ENCODE results near the gene ROBO1. TPM values are rescaled to one million over a fixed set of nuclear protein-coding genes. Genes with fewer than 3 reads are reported as not detected.

Gene ROBO1
- total and polyA plus RNA-seq, 2 donors = 13.3 to 33.9 TPM

DNA sequence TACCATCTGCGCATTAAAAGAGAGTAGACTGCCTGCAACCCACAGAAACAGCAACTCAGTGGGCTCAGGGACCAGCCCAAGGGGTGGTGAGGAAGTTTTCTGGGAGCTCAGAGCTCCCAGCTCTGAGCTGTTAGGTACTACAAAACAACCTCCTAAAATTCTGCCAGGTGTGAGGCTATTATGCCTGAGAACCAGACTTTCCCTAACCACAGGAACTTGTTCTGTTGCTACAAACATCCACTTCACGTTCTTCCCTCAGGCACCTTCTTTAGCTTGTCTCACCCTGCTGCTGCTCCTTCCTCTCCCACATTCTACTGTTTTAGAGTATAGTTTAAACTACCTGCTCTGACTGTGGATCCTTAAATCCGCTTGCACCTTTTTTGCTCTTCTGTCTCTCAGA, 399.4 kb downstream of the ROBO1 start:
- DNase-seq (ENCODE audit: low read depth in 6 of 9, low spot score in 9 of 9) = no peak
- no peaks in the 10 kb centered on the region for H3K27me3 ChIP-seq (ENCODE audit: control insufficient read depth in 2 of 2, insufficient read depth in 1 of 2, low read length in 1 of 2)
- no peaks in the 10 kb centered on the region for H3K36me3 ChIP-seq (ENCODE audit: control insufficient read depth in 2 of 2, insufficient read depth in 2 of 2, low read length in 1 of 2)
- no peak overlapping the region for H3K4me3 ChIP-seq (ENCODE audit: low read length in 2 of 2)
- 64% methylated on average over 3 of the region's 3 CpGs for WGBS
- H3K9me3 ChIP-seq (ENCODE audit: control insufficient read depth in 2 of 2, insufficient read depth in 1 of 2, low read length in 1 of 2) = no peaks in the 10 kb centered on the region
- H3K27ac ChIP-seq (ENCODE audit: low read depth in 1 of 2, low read length in 1 of 2) = no peak overlapping the region
- H3K4me1 ChIP-seq (ENCODE audit: control insufficient read depth in 2 of 2, insufficient read depth in 2 of 2, low read length in 2 of 2) = no peaks in the 10 kb centered on the region

DNA sequence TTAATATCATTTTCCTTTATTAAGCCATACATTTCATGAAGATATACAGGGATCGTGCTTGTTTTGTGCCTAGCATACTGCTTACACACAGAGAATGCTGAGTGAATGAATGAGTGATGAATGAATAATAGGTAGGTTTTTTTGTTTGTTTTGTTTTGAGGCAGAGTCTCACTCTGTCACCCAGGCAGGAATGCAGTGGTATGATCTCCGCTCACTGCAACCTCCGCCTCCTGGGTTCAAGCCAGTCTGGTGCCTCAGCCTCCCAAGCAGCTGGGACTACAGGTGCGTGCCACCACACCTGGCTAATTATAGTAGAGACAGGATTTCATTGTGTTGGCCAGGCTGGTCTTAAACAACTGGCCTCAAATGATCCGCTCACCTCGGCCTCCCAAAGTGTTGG, 400.0 kb downstream of the ROBO1 start:
- H3K27ac ChIP-seq (ENCODE audit: low read depth in 1 of 2, low read length in 1 of 2) = no peak overlapping the region
- H3K9me3 ChIP-seq (ENCODE audit: control insufficient read depth in 2 of 2, insufficient read depth in 1 of 2, low read length in 1 of 2) = no peaks in the 10 kb centered on the region
- no peaks in the 10 kb centered on the region for H3K36me3 ChIP-seq (ENCODE audit: control insufficient read depth in 2 of 2, insufficient read depth in 2 of 2, low read length in 1 of 2)
- H3K4me3 ChIP-seq (ENCODE audit: low read length in 2 of 2) = no peak overlapping the region
- DNase-seq (ENCODE audit: low read depth in 6 of 9, low spot score in 9 of 9) = no peak
- no peaks in the 10 kb centered on the region for H3K4me1 ChIP-seq (ENCODE audit: control insufficient read depth in 2 of 2, insufficient read depth in 2 of 2, low read length in 2 of 2)
- H3K27me3 ChIP-seq (ENCODE audit: control insufficient read depth in 2 of 2, insufficient read depth in 1 of 2, low read length in 1 of 2) = no peaks in the 10 kb centered on the region
- WGBS = 96% methylated on average over 6 of the region's 6 CpGs

DNA sequence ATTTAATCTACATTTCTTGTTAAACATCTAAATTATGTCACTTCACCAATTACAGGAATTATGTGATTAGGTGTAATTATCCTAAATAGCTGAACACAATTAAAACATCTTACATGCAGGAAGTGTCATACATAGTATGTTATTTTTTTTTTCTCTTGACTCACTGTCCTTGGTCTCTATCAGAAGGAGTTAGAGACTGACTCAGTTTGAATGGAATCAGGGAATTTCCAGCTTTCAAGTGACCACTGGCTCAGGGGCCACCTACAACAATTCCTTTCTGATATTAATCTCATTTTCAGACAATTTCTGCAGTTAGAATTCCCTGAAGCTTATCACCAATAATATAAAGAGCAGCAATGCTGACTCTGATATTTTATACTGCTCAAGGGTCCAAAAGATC, 400.7 kb downstream of the ROBO1 start:
- Histone ChIP-seq H3K4me1 (ENCODE audit: control insufficient read depth in 2 of 2, insufficient read depth in 2 of 2, low read length in 2 of 2) (no peaks in the 10 kb centered on the region), H3K9me3 (ENCODE audit: control insufficient read depth in 2 of 2, insufficient read depth in 1 of 2, low read length in 1 of 2) (no peaks in the 10 kb centered on the region), H3K4me3 (ENCODE audit: low read length in 2 of 2) (no peak overlapping the region), H3K27ac (ENCODE audit: low read depth in 1 of 2, low read length in 1 of 2) (no peak overlapping the region), H3K27me3 (ENCODE audit: control insufficient read depth in 2 of 2, insufficient read depth in 1 of 2, low read length in 1 of 2) (no peaks in the 10 kb centered on the region), H3K36me3 (ENCODE audit: control insufficient read depth in 2 of 2, insufficient read depth in 2 of 2, low read length in 1 of 2) (no peaks in the 10 kb centered on the region)
- DNase-seq (ENCODE audit: low read depth in 6 of 9, low spot score in 9 of 9) = no peak

DNA sequence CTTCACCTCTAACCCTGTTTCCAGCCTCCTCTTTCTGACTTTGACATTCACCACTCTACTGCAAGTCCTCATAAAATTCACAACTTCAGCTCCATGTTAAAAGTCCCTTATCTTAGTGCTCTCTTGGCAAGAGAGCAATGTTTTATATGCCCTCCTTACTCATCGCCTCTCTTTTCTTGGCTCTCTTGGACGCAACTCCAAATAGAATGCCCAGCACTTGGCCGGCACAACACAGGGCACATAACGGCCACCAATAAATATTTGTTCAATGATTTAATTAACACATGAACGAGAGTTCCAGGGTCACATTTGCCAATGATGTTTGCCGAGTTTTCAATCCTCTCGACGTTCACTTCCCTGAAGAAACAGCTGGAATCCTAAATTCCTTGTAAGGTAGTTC, 401.4 kb downstream of the ROBO1 start:
- H3K27ac ChIP-seq (ENCODE audit: low read depth in 1 of 2, low read length in 1 of 2) = no peak overlapping the region
- no peak overlapping the region for H3K4me3 ChIP-seq (ENCODE audit: low read length in 2 of 2)
- H3K27me3 ChIP-seq (ENCODE audit: control insufficient read depth in 2 of 2, insufficient read depth in 1 of 2, low read length in 1 of 2) = no peaks in the 10 kb centered on the region
- no peaks in the 10 kb centered on the region for H3K36me3 ChIP-seq (ENCODE audit: control insufficient read depth in 2 of 2, insufficient read depth in 2 of 2, low read length in 1 of 2)
- no peaks in the 10 kb centered on the region for H3K4me1 ChIP-seq (ENCODE audit: control insufficient read depth in 2 of 2, insufficient read depth in 2 of 2, low read length in 2 of 2)
- WGBS = 92% methylated on average over 8 of the region's 8 CpGs
- H3K9me3 ChIP-seq (ENCODE audit: control insufficient read depth in 2 of 2, insufficient read depth in 1 of 2, low read length in 1 of 2) = no peaks in the 10 kb centered on the region
- DNase-seq (ENCODE audit: low read depth in 6 of 9, low spot score in 9 of 9) = no peak

DNA sequence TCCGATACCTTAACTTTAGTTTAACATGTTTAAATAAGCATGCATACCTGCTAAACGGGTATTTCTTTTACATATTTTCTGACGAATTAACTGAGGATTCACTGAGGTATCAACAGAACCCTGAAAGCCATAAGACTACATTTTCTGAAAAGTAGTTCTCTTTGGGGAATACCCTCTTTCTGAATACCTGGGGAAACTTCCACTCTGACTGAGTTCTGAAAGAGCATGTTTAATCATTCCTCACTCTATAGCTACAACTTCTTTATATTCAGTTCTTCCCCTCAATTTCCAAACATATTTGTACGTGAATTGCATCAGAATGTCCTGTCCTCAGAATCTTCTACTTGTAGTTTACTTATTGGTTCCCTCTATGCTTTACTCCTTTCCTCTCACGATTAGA, 403.0 kb downstream of the ROBO1 start:
- Histone ChIP-seq H3K4me3 (ENCODE audit: low read length in 2 of 2) (no peak overlapping the region), H3K36me3 (ENCODE audit: control insufficient read depth in 2 of 2, insufficient read depth in 2 of 2, low read length in 1 of 2) (no peaks in the 10 kb centered on the region), H3K27ac (ENCODE audit: low read depth in 1 of 2, low read length in 1 of 2) (no peak overlapping the region), H3K9me3 (ENCODE audit: control insufficient read depth in 2 of 2, insufficient read depth in 1 of 2, low read length in 1 of 2) (no peaks in the 10 kb centered on the region), H3K27me3 (ENCODE audit: control insufficient read depth in 2 of 2, insufficient read depth in 1 of 2, low read length in 1 of 2) (no peaks in the 10 kb centered on the region), H3K4me1 (ENCODE audit: control insufficient read depth in 2 of 2, insufficient read depth in 2 of 2, low read length in 2 of 2) (no peaks in the 10 kb centered on the region)
- 91% methylated on average over 5 of the region's 5 CpGs for WGBS
- DNase-seq (ENCODE audit: low read depth in 6 of 9, low spot score in 9 of 9) = no peak

DNA sequence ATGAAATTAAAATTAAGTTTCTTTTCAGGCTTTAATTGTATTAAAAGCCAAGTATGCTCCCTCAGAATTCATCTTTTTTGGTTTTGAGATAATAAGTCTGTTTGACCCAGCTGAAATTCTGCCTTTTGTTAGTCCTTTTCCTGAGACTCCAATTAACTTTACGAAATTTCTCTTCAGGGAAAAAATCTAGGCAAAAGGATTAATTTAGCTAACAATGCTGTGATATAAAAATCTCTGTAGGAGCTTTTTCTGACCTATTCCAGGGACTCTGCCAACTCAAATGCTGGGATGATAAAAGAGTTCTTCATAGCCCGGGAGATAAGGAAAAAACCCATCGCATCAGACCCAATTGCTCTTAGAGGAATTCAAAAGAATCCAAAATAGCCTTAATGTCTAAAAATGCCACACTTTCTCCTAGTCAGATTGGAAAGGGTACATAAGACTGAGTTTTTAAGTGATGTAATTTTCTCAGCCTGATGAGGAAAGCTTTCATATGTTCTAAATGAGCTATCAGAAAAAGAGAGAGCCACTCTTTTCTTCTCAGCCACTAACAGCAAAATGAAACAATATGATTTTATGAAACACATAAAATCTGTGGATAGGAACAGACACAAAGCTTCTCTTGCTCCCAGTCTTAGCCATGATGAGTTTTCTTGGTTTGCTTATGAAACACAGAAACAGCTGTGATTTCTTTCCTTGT, 405.1 kb downstream of the ROBO1 start:
- no peaks in the 10 kb centered on the region for H3K27me3 ChIP-seq (ENCODE audit: control insufficient read depth in 2 of 2, insufficient read depth in 1 of 2, low read length in 1 of 2)
- no peaks in the 10 kb centered on the region for H3K4me1 ChIP-seq (ENCODE audit: control insufficient read depth in 2 of 2, insufficient read depth in 2 of 2, low read length in 2 of 2)
- H3K4me3 ChIP-seq (ENCODE audit: low read length in 2 of 2) = no peak overlapping the region
- no peaks in the 10 kb centered on the region for H3K36me3 ChIP-seq (ENCODE audit: control insufficient read depth in 2 of 2, insufficient read depth in 2 of 2, low read length in 1 of 2)
- WGBS = 88% methylated on average over 3 of the region's 3 CpGs
- no peak for DNase-seq (ENCODE audit: low read depth in 6 of 9, low spot score in 9 of 9)
- H3K27ac ChIP-seq (ENCODE audit: low read depth in 1 of 2, low read length in 1 of 2) = no peak overlapping the region
- H3K9me3 ChIP-seq (ENCODE audit: control insufficient read depth in 2 of 2, insufficient read depth in 1 of 2, low read length in 1 of 2) = no peaks in the 10 kb centered on the region

DNA sequence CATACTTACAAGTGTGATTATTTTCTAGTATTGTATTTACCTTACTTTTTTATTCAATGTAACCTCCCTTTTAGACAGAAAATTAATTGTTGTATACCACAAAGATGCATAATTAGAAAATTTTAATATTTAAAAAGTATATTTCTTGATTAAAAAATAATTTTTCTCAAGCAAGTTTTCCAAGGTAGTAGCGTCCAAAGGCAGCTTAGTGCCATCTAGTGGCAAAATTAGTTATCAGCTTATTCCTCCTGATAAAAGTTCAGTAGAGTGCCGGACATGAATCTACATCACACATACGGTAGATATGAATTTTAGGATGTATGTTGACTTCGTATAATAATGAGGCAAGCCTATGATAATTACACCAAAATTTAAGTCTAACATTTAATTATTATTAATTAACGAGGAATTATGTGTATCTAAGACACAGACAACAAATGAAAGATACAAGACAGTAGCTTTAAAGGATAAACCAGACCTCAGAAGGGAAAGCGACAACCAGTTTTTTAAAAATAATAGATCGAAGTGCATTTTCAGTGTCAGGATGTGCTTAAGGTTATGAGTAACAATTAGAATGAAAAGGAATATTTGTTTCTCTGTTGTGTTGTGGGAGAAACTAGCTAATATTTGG, 405.9 kb downstream of the ROBO1 start:
- Histone ChIP-seq H3K4me3 (ENCODE audit: low read length in 2 of 2) (no peak overlapping the region), H3K36me3 (ENCODE audit: control insufficient read depth in 2 of 2, insufficient read depth in 2 of 2, low read length in 1 of 2) (no peaks in the 10 kb centered on the region), H3K9me3 (ENCODE audit: control insufficient read depth in 2 of 2, insufficient read depth in 1 of 2, low read length in 1 of 2) (no peaks in the 10 kb centered on the region), H3K27ac (ENCODE audit: low read depth in 1 of 2, low read length in 1 of 2) (no peak overlapping the region), H3K4me1 (ENCODE audit: control insufficient read depth in 2 of 2, insufficient read depth in 2 of 2, low read length in 2 of 2) (no peaks in the 10 kb centered on the region), H3K27me3 (ENCODE audit: control insufficient read depth in 2 of 2, insufficient read depth in 1 of 2, low read length in 1 of 2) (no peaks in the 10 kb centered on the region)
- WGBS = 25% methylated on average over 7 of the region's 7 CpGs
- peak in 2 of 9 donors; percentile 2 to 23 for DNase-seq (ENCODE audit: low read depth in 6 of 9, low spot score in 9 of 9)

DNA sequence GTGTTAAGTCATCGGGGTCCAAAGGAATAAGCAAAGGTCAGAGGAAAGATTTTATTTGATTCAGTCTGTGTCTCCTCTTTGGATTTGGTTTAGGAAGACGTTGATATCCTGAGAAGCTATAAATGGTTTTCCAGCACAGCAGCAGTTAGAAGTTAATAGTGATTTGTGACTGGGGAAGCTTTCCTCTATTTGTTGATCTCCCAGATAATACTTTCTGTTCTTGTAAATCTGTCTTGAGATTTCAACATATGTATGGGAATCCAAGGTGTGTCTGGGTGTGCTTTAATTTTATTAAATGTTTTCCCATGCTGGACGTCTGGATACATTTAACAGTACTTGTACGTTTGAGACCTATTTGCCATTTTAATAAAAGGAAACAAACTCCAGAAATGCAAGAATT, 409.5 kb downstream of the ROBO1 start:
- 80% methylated on average over 4 of the region's 4 CpGs for WGBS

DNA sequence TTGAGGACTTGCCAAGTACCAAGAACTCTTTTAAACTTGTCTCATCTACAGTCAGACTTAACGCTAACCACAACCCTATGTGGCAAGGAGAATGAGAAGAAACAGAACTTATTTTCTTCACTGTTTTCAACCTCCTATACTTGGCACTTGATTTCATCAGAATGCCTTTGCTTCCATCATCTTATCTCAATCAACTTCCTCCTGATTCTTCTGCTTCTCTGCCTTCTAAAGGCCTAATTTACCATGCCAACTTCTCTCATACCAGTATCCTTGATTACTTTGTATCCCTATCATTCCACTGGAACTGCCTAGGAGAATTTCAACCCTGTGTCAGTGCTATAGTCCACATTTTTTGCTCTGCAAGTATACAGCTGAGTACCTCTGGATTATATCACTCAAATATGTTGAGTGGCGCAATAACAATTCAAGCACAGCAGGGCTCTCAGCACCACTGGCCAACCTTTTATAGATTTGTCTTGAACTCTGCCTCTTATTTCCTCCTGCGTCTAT, 413.6 kb downstream of the ROBO1 start:
- Histone ChIP-seq H3K9me3 (ENCODE audit: control insufficient read depth in 2 of 2, insufficient read depth in 1 of 2, low read length in 1 of 2) (no peaks in the 10 kb centered on the region), H3K27ac (ENCODE audit: low read depth in 1 of 2, low read length in 1 of 2) (no peak overlapping the region)

More for the DNA sequence above, 409.5 kb downstream of the ROBO1 start:
- DNase-seq (ENCODE audit: low read depth in 6 of 9, low spot score in 9 of 9) = no peak
- no peaks in the 10 kb centered on the region for H3K4me1 ChIP-seq (ENCODE audit: control insufficient read depth in 2 of 2, insufficient read depth in 2 of 2, low read length in 2 of 2)
- no peaks in the 10 kb centered on the region for H3K9me3 ChIP-seq (ENCODE audit: control insufficient read depth in 2 of 2, insufficient read depth in 1 of 2, low read length in 1 of 2)
- no peak overlapping the region for H3K27ac ChIP-seq (ENCODE audit: low read depth in 1 of 2, low read length in 1 of 2)
- no peaks in the 10 kb centered on the region for H3K36me3 ChIP-seq (ENCODE audit: control insufficient read depth in 2 of 2, insufficient read depth in 2 of 2, low read length in 1 of 2)
- no peak overlapping the region for H3K4me3 ChIP-seq (ENCODE audit: low read length in 2 of 2)
- no peaks in the 10 kb centered on the region for H3K27me3 ChIP-seq (ENCODE audit: control insufficient read depth in 2 of 2, insufficient read depth in 1 of 2, low read length in 1 of 2)

More for the DNA sequence above, 413.6 kb downstream of the ROBO1 start:
- no peak overlapping the region for H3K4me3 ChIP-seq (ENCODE audit: low read length in 2 of 2)
- 91% methylated on average over 3 of the region's 3 CpGs for WGBS
- H3K4me1 ChIP-seq (ENCODE audit: control insufficient read depth in 2 of 2, insufficient read depth in 2 of 2, low read length in 2 of 2) = no peaks in the 10 kb centered on the region
- no peaks in the 10 kb centered on the region for H3K36me3 ChIP-seq (ENCODE audit: control insufficient read depth in 2 of 2, insufficient read depth in 2 of 2, low read length in 1 of 2)
- no peak for DNase-seq (ENCODE audit: low read depth in 6 of 9, low spot score in 9 of 9)
- no peaks in the 10 kb centered on the region for H3K27me3 ChIP-seq (ENCODE audit: control insufficient read depth in 2 of 2, insufficient read depth in 1 of 2, low read length in 1 of 2)

All from thymus (tissue), 11 donors.